SH-SY5Y (cell line): Measurements from ENCODE around the gene AMZ2.

Experiments
- GATA2 ChIP-seq: IDR thresholded peaks from 2 replicates; pipeline ENCODE4 v1.6.1; 2011; ENCODE audit warnings: mild to moderate bottlenecking, low read depth, low read length
- GATA3 ChIP-seq: IDR thresholded peaks from 2 replicates; pipeline ENCODE4 v1.6.1; 2011; ENCODE audit warnings: low read depth, mild to moderate bottlenecking, low read length, moderate library complexity

DNA sequence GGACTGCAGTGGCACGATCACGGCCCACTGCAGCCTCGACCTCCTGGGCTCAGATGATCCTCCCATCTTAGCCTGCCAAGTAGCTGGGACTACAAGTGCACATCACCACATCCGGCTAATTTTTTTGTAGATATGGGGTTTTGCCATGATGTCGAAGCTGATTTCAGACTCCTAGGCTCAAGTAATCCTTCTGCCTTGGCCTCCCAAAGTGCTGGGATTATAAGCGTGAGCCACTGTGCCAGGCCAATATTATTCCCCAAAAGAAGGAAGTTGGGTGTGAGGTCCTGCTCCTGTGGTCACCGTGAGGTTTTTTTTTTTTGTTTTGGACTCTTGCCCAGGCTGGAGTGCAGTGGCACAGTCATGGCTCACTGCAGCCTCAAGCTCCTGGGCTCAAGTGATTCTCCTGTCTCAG, 1.5 kb downstream of the AMZ2 start:
- TF ChIP-seq GATA3 (no peak), GATA2 (no peak)
